HG02798 (cell line): ENCODE data around the gene DUSP28.
A peak's percentile ranks its signal among the peaks of the same experiment; 100 is the strongest.
"Not testable (repeated sequence)": the region's sequence is repeated elsewhere in the genome, so short reads cannot be mapped to it uniquely, and the experiment has no call there.

Experiments
- ATAC-seq: cut with Tn5 transposase; IDR thresholded peaks from one replicate; pipeline ENCODE4 v1.9.1; 2021; ENCODE audit warnings: mild to moderate bottlenecking; ENCODE audit not compliant: unreplicated experiment, poor library complexity

Gene DUSP28

GRCh38 chr2:240558236-240558761 lies 1.9 kb upstream of the DUSP28 start:
- ATAC-seq: no peak

DNA sequence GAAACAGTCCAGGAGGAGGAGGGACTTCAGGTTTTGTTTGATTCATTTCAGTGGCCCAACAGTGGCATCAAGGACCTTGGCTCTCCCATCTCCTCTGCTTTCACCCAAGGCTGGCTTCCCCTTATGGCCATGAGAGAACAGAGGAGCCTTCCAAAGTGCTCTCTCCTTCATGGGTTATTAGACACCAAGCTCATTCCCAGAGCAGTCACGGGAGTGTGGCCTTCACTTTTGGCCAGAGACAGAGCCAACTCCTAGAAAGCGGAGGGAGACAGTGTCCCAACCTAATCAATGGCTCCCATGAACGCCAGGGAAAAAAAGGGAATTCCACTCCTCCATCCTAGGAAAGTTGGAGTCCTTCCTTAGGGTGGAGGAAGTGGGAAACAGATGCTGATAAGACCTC lies 871 bp upstream of the DUSP28 start:
- no peak for ATAC-seq

- peak; percentile 70 for ATAC-seq
Measured at GRCh38 chr2:240560480-240561324, 545 bp downstream of the DUSP28 start.

DNA sequence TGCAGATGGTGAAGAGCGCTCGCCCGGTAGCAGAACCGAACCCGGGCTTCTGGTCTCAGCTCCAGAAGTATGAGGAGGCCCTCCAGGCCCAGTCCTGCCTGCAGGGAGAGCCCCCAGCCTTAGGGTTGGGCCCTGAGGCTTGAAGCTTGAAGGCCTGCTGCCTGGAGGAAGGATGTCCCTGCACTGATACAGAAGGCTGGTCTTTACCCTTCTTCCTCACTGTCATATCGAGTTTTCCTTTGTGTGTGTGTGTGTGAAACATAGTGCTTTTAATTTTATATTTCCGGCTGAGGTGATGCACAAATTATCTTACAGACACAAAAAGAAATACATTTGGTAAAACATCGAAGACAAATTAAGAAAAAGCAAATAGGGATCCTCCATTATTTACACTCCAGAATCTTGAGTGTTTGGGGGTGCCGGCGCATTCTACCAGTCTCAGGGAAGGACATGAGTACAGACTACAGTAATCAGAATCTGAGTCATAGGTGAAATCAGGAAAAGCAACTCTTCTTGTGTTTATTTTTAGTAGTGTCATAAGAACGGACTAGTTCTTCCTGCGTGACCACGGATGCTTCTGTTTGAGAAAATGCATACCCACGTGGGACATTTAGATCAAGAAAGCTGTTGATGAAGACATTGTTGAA lies 1.3 kb downstream of the DUSP28 start:
- peak; percentile 3 for ATAC-seq

- not testable (repeated sequence) for ATAC-seq
Measured at GRCh38 chr2:240563231-240563630, 3.1 kb downstream of the DUSP28 start.

GRCh38 chr2:240563951-240564560 lies 3.9 kb downstream of the DUSP28 start:
- ATAC-seq: no peak

DNA sequence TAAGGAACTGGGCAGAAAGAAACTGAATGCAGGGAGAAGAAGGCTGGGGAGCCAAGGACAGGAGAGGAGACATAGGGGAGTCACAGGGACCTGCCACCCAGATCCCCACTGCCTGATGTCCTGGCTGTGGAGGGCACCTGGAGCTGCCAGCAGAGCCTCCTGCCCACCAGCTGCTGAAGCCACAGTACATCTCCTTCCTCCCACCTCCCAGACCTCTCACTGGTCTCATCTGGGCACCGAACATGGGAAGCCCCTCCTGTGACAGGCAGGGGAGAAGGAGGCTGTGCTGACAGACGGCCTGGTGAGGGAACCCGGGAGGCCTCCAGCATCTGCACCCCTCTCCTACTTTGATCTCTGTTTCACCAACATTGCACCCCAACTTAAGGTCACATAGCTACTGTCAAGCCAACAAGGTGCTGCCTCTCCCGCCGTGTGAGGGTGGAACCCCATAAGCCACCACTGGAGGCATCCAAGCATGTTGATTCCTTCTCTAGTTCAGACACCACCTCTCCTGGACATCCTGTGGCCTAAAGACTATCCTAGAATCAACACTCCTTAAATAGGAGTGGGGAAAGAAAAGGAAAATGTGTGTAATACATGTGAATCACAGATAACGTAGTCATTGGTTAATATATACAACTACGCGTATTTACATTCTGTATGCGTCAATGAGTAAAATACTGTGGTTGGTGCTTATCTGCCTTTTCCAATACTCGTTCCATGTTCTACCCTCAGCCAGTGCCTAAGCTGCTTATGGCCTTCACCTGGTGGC lies 4.6 kb downstream of the DUSP28 start:
- ATAC-seq: no peak

GRCh38 chr2:240565333-240566202 lies 5.4 kb downstream of the DUSP28 start:
- ATAC-seq: peak; percentile 29

GRCh38 chr2:240566203-240567136 lies 6.3 kb downstream of the DUSP28 start:
- peak; percentile 60 for ATAC-seq

DNA sequence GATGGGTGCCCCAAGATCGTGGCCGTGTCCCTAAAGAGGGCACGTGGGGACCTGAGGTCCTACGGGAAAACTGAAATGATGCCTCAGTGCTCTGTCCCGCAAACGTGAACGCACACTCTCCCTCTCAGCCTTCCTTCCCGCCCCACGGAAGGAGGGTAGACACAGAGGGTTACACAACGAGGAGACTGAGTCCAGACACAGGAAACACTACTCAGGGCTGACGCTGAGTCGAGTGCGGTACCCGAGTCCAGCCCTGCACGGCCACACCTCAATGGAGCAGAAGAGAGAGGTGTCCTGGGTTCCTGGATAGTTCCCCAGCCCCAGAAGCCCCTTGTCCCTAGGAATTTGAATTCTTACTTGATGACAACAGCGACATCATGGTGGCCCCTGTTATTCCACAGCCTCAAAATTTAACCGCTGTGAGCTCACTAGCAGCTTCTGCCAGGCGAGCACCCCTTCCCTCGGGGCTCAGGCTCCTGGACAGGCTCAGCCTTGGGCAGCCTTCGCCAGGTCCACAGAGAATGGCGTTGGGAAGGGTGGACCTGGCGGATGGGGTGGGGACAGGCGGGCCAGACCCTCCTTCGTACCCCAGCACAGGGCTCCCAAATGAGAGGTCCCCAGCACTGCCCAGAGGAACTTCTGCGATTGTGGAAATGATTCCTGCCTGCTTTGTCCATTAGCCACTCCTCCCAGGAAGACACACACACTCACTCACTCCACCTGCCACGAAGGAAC lies 7.1 kb downstream of the DUSP28 start:
- no peak for ATAC-seq

DNA sequence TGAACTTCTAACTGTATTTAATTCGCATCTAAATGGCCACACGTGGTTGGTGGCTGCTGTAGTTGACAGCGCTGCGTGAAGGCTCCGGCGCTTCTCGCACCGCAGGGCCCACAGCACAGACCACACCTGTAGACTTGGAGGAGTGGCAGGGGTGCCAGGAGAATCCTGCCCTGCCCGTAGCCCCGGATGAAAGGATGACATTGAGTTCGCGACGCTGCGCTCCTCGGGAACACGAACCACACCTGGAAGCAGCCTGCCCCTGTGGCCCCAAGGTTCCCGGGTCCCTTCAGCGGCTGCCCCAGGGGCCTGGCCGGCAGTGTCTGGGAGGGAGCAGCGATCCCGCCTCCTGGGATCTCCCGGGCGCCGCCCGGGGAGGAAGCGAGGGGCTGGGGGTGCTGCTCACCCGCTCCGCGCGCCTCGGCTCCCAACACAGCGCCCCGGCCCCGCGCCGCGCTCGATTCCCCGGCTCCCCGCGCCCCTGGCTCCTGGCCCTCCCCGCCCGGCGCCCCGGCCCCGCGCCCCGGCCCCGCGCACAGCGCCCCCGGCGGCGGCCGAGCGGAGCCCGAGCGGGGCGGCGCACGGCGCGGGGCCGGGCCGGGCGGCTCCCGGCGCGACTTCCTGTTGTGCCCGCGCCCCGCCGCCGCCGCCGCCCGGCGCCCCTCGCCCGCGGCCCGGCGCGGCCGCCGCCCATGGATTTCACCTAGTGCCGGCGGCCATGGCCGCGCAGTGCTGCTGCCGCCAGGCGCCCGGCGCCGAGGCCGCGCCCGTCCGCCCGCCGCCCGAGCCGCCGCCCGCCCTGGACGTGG lies 7.9 kb downstream of the DUSP28 start, which contains the start of gene RNPEPL1:
RNPEPL1 (plus strand) TSS at position 613 of the 806 bp plus-strand sequence; CDS start at position 716, 103 bp downstream.
- ATAC-seq: peak; percentile 40

- peak; percentile 27 for ATAC-seq
Measured at GRCh38 chr2:240568678-240569522, 8.7 kb downstream of the DUSP28 start.

DNA sequence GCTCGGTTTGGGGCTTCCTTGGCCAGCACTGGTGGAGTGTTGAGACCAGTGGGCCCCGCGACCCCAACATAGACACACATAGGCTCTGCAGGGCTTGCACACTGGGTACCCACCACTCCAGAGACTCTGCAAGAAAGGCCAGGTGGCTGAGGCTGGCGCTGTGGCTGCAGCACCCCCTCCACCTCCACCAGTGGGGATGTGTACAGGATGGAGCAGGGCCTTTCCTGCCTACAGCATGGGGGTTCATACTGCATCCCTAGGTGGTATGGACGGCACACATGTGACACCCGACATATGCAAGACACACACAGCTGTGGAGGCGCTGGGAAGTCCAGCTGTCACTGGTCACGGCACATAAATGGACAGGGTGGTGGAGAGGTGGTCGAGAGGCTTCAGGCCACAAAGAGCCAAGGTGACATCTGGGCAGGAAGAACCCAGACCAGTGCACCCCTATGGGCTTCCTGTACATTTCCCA lies 9.4 kb downstream of the DUSP28 start:
- ATAC-seq: no peak

GRCh38 chr2:240569998-240570530 lies 9.9 kb downstream of the DUSP28 start:
- no peak for ATAC-seq

DNA sequence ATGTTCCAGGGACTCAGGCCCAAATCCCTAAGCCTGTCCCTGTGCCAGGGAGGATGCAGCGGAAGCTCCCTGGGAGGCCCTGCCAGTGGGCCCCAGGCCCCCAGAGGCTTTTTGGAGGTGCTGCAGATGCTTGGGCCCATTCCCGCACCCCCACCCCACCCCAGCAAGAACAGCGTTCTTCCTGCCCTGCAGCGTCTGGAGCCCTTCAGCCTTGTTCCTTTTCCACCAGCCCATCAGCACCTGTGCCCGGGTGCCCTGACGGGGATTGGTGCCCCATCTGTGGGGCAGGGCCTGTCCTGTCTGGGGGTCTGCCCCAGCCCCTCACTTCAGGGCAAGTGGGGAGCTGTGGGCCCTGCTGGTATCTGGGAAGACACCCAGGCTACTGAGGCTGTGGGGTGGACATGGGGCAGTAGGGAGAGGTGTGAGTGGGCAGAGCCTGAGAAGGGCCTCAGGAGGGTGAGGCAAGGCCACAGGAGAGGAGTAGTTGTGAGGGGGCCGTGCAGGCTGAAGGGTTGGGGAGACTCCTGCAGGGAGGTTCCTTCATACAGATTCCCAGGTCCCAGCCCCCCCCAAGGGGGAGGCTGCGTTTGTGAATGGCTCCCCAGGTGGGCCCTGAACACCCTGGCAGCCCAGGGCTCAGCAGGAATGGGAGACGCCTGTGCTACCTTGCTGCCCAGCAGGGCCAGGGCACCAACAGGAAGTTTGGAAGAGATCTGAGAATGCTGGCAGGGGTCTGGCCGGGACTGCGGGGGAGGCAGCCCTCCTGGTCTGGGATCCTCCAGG lies 10.6 kb downstream of the DUSP28 start:
- no peak for ATAC-seq
